GM21515 (cell line): ENCODE data around the gene GRIK4.

ENCODE experiments used
- ATAC-seq: cut with Tn5 transposase; IDR thresholded peaks from one replicate; pipeline ENCODE4 v1.9.1; 2021; ENCODE audit not compliant: unreplicated experiment

GRIK4 gene

GRCh38 chr11:120801801-120802689, 290.5 kb downstream of the GRIK4 start:
- no peak for ATAC-seq

- no peak for ATAC-seq
These were observed 294.5 kb downstream of the GRIK4 start for GRCh38 chr11:120805960-120806555.

GRCh38 chr11:120807414-120808150, 296.0 kb downstream of the GRIK4 start:
- no peak for ATAC-seq

- ATAC-seq: no peak
These were observed 297.1 kb downstream of the GRIK4 start for GRCh38 chr11:120808616-120809050.

- no peak for ATAC-seq
These were observed 298.7 kb downstream of the GRIK4 start for GRCh38 chr11:120810251-120810650.

- ATAC-seq: no peak
These were observed 299.7 kb downstream of the GRIK4 start for GRCh38 chr11:120811199-120811598.

GRCh38 chr11:120811731-120812130, 300.2 kb downstream of the GRIK4 start:
- ATAC-seq: no peak

GRCh38 chr11:120814531-120815318, 303.2 kb downstream of the GRIK4 start:
- no peak for ATAC-seq

GRCh38 chr11:120815319-120816100, 304.0 kb downstream of the GRIK4 start:
- no peak for ATAC-seq

- no peak for ATAC-seq
These were observed 304.6 kb downstream of the GRIK4 start for GRCh38 chr11:120816176-120816575.

GRCh38 chr11:120816711-120817110, 305.2 kb downstream of the GRIK4 start:
- ATAC-seq: no peak

- ATAC-seq: no peak
These were observed 305.6 kb downstream of the GRIK4 start for GRCh38 chr11:120817158-120817557.

GRCh38 chr11:120818097-120818496, 306.5 kb downstream of the GRIK4 start:
- ATAC-seq: no peak

- ATAC-seq: no peak
These were observed 307.5 kb downstream of the GRIK4 start for GRCh38 chr11:120819003-120819402.

- no peak for ATAC-seq
These were observed 308.2 kb downstream of the GRIK4 start for GRCh38 chr11:120819437-120820365.

- no peak for ATAC-seq
These were observed 311.6 kb downstream of the GRIK4 start for GRCh38 chr11:120823159-120823558.

GRCh38 chr11:120824242-120824641, 312.7 kb downstream of the GRIK4 start:
- ATAC-seq: no peak

GRCh38 chr11:120827198-120827597, 315.6 kb downstream of the GRIK4 start:
- ATAC-seq: no peak

- no peak for ATAC-seq
These were observed 316.3 kb downstream of the GRIK4 start for GRCh38 chr11:120827820-120828219.
